Measurements from ENCODE around the gene GABRR2.

DNA sequence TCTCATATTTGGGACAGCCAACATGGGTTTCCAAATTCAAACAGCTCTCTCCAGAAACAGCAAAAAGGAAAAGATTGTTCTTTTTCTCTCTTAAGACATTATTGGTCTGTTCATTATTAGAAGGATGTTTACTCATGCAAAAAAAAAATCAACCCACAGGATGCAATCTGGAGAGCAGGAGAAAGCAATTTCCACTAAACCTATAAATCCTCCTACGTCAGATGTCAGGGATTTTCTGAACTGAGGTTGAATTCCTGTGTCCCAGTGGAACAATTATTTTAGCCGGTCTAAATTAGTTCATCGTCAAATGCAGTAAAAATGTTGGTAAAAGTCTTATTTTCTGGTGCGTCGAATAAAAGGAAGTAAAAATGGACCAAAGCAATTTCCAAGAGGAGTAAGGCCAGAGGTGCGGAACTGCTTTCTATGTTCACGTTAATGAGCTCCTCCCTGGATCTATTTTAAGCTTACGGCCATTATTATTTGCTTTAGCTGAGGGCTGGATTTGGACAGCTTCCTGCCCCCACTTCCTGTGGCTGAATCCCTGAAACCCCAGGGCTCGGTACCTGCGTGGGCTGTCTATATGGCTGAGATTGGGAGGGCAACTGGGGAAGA is 97.7 kb downstream of the GABRR2 start, which contains the start of gene GABRR1:
- TF ChIP-seq CTCF (IDR thresholded peaks at IDR 0.05; ENCODE audit: insufficient read depth, low read depth, low read length) (no peak), EZH2 (IDR thresholded peaks at IDR 0.05; ENCODE audit: insufficient read depth, low read length) (no peak)
